MCF 10A (cell line): ENCODE data around the gene GRIN2B. TPM values are rescaled to one million over a fixed set of nuclear protein-coding genes. Genes with fewer than 3 reads are reported as not detected.
A peak's percentile ranks its signal among the peaks of the same experiment; 100 is the strongest.

Source experiments
- BruUV-seq: library from RNA; stranded (reverse); fragments of 400-500 nt; replicated peaks from 2 replicates; lab custom pipeline; 2021; lab: Mats Ljungman, UMichigan
- CTCF ChIA-PET: fragments of 300-600 bp; sonication (Branson Sonifier 250); formaldehyde crosslinking; extraction: SDS; loops from one replicate; lab custom pipeline; 2021; ENCODE audit warnings: antibody characterized with exemption, inconsistent platforms; lab: Yijun Ruan, JAX
- POLR2A ChIA-PET: fragments of 300-600, 350-650 bp; sonication (Branson Sonifier 250); formaldehyde crosslinking; extraction: SDS; loops from one replicate; lab custom pipeline; 2020; ENCODE audit warnings: antibody characterized with exemption, inconsistent platforms; lab: Yijun Ruan, JAX
- DNase-seq: peaks from one replicate; pipeline ENCODE4 v3.0.0-alpha.2; 2018; ENCODE audit not compliant: unreplicated experiment
- H3K27ac Mint-ChIP-seq: one replicate; pipeline ENCODE4 v1.8.0; 2022; ENCODE audit warnings: mild to moderate bottlenecking, low read depth, mixed read lengths; ENCODE audit not compliant: unreplicated experiment
- H3K27me3 Mint-ChIP-seq: one replicate; pipeline ENCODE4 v1.8.0; 2022; ENCODE audit warnings: mixed read lengths; ENCODE audit not compliant: insufficient read depth, unreplicated experiment
- H3K36me3 Mint-ChIP-seq: one replicate; pipeline ENCODE4 v1.8.0; 2022; ENCODE audit warnings: mild to moderate bottlenecking, moderate library complexity, mixed read lengths; ENCODE audit not compliant: insufficient read depth, unreplicated experiment
- H3K4me1 Mint-ChIP-seq: one replicate; pipeline ENCODE4 v1.8.0; 2022; ENCODE audit warnings: mixed read lengths; ENCODE audit not compliant: insufficient read depth, unreplicated experiment
- H3K4me3 Mint-ChIP-seq: one replicate; pipeline ENCODE4 v1.8.0; 2022; ENCODE audit warnings: mild to moderate bottlenecking, moderate library complexity, mixed read lengths; ENCODE audit not compliant: unreplicated experiment
- H3K9me3 Mint-ChIP-seq: one replicate; pipeline ENCODE4 v1.8.0; 2022; ENCODE audit warnings: mixed read lengths; ENCODE audit not compliant: unreplicated experiment
- intact Hi-C: fragments of 100-400 bp; cut with micrococcal nuclease; formaldehyde crosslinking; loops from 2 replicates; pipeline ENCODE4 v1.14.1; 2022
- total RNA-seq: library from RNA; stranded (reverse); gene quantifications from 2 replicates; pipeline ENCODE4 v1.2.3, GENCODE V29; 2022
- TF ChIP-seq, protein P1 (sequence below): fragments of 200-600 bp; IDR thresholded peaks from one replicate; pipeline ENCODE4 v1.8.0; 2022; ENCODE audit warnings: antibody characterized with exemption, mild to moderate bottlenecking; ENCODE audit not compliant: unreplicated experiment

Gene GRIN2B
- total RNA-seq, 1 experiment from 2014 or later, result not detected

DNA sequence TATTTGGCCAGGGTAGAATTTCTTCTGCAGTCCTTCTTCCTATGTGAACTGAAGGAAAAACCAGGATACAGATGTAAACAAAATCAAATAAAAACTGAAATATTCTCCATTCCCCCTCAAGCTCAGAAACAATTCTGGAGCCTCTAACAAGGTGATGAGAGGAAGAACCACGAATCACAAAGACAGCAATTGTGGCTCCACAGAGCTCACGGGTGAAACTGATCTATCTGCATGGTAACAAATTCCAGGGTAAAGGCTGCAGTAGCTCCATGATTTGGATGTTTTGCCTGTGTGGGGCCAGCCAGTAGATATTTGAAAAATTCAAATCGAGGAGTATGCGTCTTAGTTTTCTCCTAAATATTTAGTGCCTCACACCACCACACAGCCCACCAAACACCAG, 10.6 kb downstream of the GRIN2B start:
- peaks cover 6% of the 10 kb centered on the region for H3K27me3 Mint-ChIP-seq
- CTCF ChIA-PET, result interaction anchor here (1.5 kb wide), 1 partner anchor 29 kb away, joined by 4 read pairs; no protein-coding TSS in a partner anchor

GRCh38 chr12:13968281-13968680, 13.1 kb downstream of the GRIN2B start:
- intact Hi-C loops, result no loop called here
- TF ChIP-seq, protein P1, sequence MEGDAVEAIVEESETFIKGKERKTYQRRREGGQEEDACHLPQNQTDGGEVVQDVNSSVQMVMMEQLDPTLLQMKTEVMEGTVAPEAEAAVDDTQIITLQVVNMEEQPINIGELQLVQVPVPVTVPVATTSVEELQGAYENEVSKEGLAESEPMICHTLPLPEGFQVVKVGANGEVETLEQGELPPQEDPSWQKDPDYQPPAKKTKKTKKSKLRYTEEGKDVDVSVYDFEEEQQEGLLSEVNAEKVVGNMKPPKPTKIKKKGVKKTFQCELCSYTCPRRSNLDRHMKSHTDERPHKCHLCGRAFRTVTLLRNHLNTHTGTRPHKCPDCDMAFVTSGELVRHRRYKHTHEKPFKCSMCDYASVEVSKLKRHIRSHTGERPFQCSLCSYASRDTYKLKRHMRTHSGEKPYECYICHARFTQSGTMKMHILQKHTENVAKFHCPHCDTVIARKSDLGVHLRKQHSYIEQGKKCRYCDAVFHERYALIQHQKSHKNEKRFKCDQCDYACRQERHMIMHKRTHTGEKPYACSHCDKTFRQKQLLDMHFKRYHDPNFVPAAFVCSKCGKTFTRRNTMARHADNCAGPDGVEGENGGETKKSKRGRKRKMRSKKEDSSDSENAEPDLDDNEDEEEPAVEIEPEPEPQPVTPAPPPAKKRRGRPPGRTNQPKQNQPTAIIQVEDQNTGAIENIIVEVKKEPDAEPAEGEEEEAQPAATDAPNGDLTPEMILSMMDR, result no peak
- CTCF ChIA-PET, result interaction anchor here (1.0 kb wide), 1 partner anchor 104 kb away, joined by 3 read pairs; no protein-coding TSS in a partner anchor
- Mint-ChIP-seq H3K36me3 (no peaks in the 10 kb centered on the region), H3K4me3 (no peak overlapping the region), H3K4me1 (no peaks in the 10 kb centered on the region), H3K9me3 (peaks cover 5% of the 10 kb centered on the region), H3K27ac (no peak overlapping the region), H3K27me3 (no peaks in the 10 kb centered on the region)
- POLR2A ChIA-PET, result no interaction called here
- BruUV-seq, result no TSS peak
- no peak for DNase-seq

More for the DNA sequence above, 10.6 kb downstream of the GRIN2B start:
- H3K4me3 Mint-ChIP-seq, result no peak overlapping the region
- H3K27ac Mint-ChIP-seq, result no peak overlapping the region
- intact Hi-C loops, result no loop called here
- POLR2A ChIA-PET, result no interaction called here
- TF ChIP-seq, protein P1, result no peak
- H3K9me3 Mint-ChIP-seq, result peaks cover 5% of the 10 kb centered on the region
- no peak for DNase-seq
- H3K36me3 Mint-ChIP-seq, result no peaks in the 10 kb centered on the region
- no TSS peak for BruUV-seq
- no peaks in the 10 kb centered on the region for H3K4me1 Mint-ChIP-seq

DNA sequence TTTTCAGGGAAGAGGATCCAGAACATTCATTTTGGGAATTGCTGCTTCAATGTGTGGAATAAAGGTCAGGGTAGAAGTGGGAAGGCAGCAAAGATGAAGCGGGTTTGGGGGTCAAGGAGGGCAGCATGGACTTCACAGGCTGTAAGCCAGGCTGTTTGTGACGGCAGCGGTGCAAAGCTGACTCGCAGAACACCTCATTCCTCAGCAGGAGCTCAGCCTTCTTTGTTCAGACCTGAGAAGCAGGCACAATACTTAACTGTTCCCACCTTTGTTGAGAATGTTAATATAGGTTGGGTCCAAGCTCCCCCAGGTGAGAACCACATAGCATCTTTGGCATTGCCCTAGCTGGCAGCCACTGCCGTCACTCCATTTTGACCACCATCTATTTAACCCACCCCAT, 16.7 kb downstream of the GRIN2B start:
- H3K4me3 Mint-ChIP-seq, result no peak overlapping the region
- CTCF ChIA-PET, result interaction anchor here (0.6 to 1.5 kb wide), 4 partner anchors 149 to 278 kb away, joined by 3 to 6 read pairs (median 4); no protein-coding TSS in a partner anchor
- no peaks in the 10 kb centered on the region for H3K4me1 Mint-ChIP-seq
- no peaks in the 10 kb centered on the region for H3K36me3 Mint-ChIP-seq
- H3K27me3 Mint-ChIP-seq, result peaks cover 11% of the 10 kb centered on the region
- DNase-seq, result no peak
- TF ChIP-seq, protein P1, result no peak
- no peaks in the 10 kb centered on the region for H3K9me3 Mint-ChIP-seq
- intact Hi-C loops, result no loop called here
- POLR2A ChIA-PET, result no interaction called here
- no peak overlapping the region for H3K27ac Mint-ChIP-seq
- BruUV-seq, result no TSS peak

DNA sequence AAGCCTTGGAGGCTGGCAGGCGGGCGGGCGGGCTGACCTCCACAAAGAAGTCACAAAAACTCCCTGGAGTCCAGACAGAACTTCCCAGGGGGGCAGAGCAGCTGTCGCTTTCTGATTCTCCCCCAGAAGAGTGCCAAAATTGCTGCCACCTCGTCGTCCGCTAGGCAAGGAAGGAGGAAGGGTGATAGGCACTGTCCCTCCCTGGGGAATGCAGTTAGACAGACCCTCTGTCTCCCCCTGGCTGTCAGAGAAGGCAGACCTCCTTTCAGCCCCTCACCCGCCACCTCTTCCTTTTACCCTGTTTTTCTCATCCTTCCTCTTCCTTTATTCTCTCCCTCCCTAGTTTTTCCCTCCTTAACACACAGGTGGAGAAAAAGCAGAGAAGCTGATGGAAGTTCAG, 18.7 kb downstream of the GRIN2B start:
- Mint-ChIP-seq H3K4me3 (no peak overlapping the region), H3K27ac (no peak overlapping the region), H3K36me3 (no peaks in the 10 kb centered on the region), H3K9me3 (peaks cover 11% of the 10 kb centered on the region), H3K27me3 (peaks cover 24% of the 10 kb centered on the region), H3K4me1 (no peaks in the 10 kb centered on the region)
- peak; percentile 13 for DNase-seq
- ChIA-PET POLR2A (no interaction called here), CTCF (interaction anchor here (0.6 to 1.4 kb wide), 2 partner anchors 223 to 240 kb away, joined by 3 to 4 read pairs; no protein-coding TSS in a partner anchor)
- TF ChIP-seq, protein P1, result no peak
- BruUV-seq, result no TSS peak
- intact Hi-C loops, result no loop called here
